B cell (primary cell): Measurements from ENCODE around the gene FAM216A. TPM values are rescaled to one million over a fixed set of nuclear protein-coding genes. Genes with fewer than 3 reads are reported as not detected.

ENCODE experiments used
- ATAC-seq: fragments of 200-7000 bp; cut with Tn5 transposase; one replicate; pipeline ENCODE4 v1.10.0; 2021; ENCODE audit warnings: low read depth, mild to moderate bottlenecking, moderate number of reproducible peaks, moderate library complexity
- CTCF ChIA-PET: fragments of 350-600 bp; sonication (Branson Sonifier 250); formaldehyde crosslinking; loops from one replicate; lab custom pipeline; 2021; ENCODE audit warnings: antibody characterized with exemption, inconsistent platforms; lab: Charles Lee
- POLR2A ChIA-PET: fragments of 350-600 bp; sonication (Branson Sonifier 250); formaldehyde crosslinking; loops from one replicate; lab custom pipeline; 2021; ENCODE audit warnings: antibody characterized with exemption; lab: Charles Lee
- DNase-seq: peaks from one replicate; pipeline ENCODE4 v3.0.0; 2013
- H2AFZ ChIP-seq: 2 replicates; pipeline ENCODE4 v1.6.1; 2012; ENCODE audit warnings: mild to moderate bottlenecking, low read depth, low read length; ENCODE audit not compliant: insufficient read depth, poor library complexity, severe bottlenecking
- H3K27ac ChIP-seq, 2 donors: 1 replicate in 1 of 2; 2 replicates in 1 of 2; pipeline ENCODE4 v1.5.1; 2012 to 2013; ENCODE audit warnings: low read length in 2 of 2, mild to moderate bottlenecking in 2 of 2, moderate library complexity in 1 of 2
- H3K27me3 ChIP-seq, 4 experiments: fragments of 200-600 bp in 1 of 4; sonication (generic) in 1 of 4; replicated peaks in 1 of 4; 1 replicate in 2 of 4; 2 replicates in 2 of 4; pipeline versions ENCODE4 v1.6.1 to v1.7.0; 2013 to 2016; ENCODE audit warnings: low read length in 3 of 4, mild to moderate bottlenecking in 2 of 4, mixed read lengths in 1 of 4, moderate library complexity in 1 of 4; ENCODE audit not compliant: insufficient read depth in 4 of 4, control insufficient read depth in 3 of 4; ENCODE audit errors: control extremely low read depth in 1 of 4
- H3K36me3 ChIP-seq, 2 experiments: replicated peaks in 1 of 2; 1 replicate in 1 of 2; 2 replicates in 1 of 2; pipeline versions ENCODE4 v1.6.1 to v1.7.1; 2013; ENCODE audit warnings: low read length in 1 of 2; ENCODE audit not compliant: insufficient read depth in 2 of 2, control insufficient read depth in 1 of 2; ENCODE audit errors: control extremely low read depth in 1 of 2, extremely low read depth in 1 of 2
- H3K4me1 ChIP-seq, 2 donors: fragments of 200-600 bp in 1 of 2; sonication (generic) in 1 of 2; 1 replicate in 1 of 2; 2 replicates in 1 of 2; pipeline versions ENCODE4 v1.5.1 to v1.6.1; 2013 to 2017; ENCODE audit warnings: low read length in 2 of 2; ENCODE audit not compliant: control insufficient read depth in 2 of 2, insufficient read depth in 2 of 2
- H3K4me2 ChIP-seq: replicated peaks from 2 replicates; pipeline ENCODE3; 2012; ENCODE audit warnings: mild to moderate bottlenecking, low read depth, low read length; ENCODE audit not compliant: poor library complexity, severe bottlenecking
- H3K4me3 ChIP-seq, 5 experiments: fragments of 200-600 bp in 1 of 5; sonication (generic) in 1 of 5; 1 replicate in 3 of 5; 2 replicates in 2 of 5; pipeline versions ENCODE4 v1.5.1 to v1.7.0; 2011 to 2016; ENCODE audit warnings: low read length in 4 of 5, mild to moderate bottlenecking in 4 of 5, low read depth in 2 of 5, control low read depth in 1 of 5, moderate library complexity in 1 of 5; ENCODE audit not compliant: insufficient read depth in 1 of 5; ENCODE audit errors: control extremely low read depth in 1 of 5, extremely low read depth in 1 of 5
- H3K79me2 ChIP-seq: fragments of 200-600 bp; sonication (generic); one replicate; pipeline ENCODE4 v1.6.0; 2016; ENCODE audit warnings: low read length; ENCODE audit not compliant: control insufficient read depth, insufficient read depth
- H3K9ac ChIP-seq: fragments of 200-600 bp; sonication (generic); 2 replicates; pipeline ENCODE4 v1.6.1; 2017; ENCODE audit warnings: mild to moderate bottlenecking, low read length, moderate library complexity
- H3K9me3 ChIP-seq, 3 donors: one replicate each; pipeline versions ENCODE4 v1.6.1 to v1.7.1; 2013; ENCODE audit warnings: low read length in 2 of 3; ENCODE audit not compliant: control insufficient read depth in 2 of 3, insufficient read depth in 1 of 3; ENCODE audit errors: control extremely low read depth in 1 of 3
- H4K20me1 ChIP-seq: 2 replicates; pipeline ENCODE4 v1.6.0; 2012; ENCODE audit warnings: mild to moderate bottlenecking, low read length; ENCODE audit not compliant: insufficient read depth, control insufficient read depth, poor library complexity, severe bottlenecking
- H3K27ac Mint-ChIP-seq: one replicate; pipeline ENCODE4 v1.8.0; 2021; ENCODE audit warnings: mixed read lengths
- H3K27me3 Mint-ChIP-seq: one replicate; pipeline ENCODE4 v1.8.0; 2021; ENCODE audit warnings: mixed read lengths
- H3K4me1 Mint-ChIP-seq: one replicate; pipeline ENCODE4 v1.8.0; 2021; ENCODE audit warnings: mixed read lengths
- H3K4me3 Mint-ChIP-seq: one replicate; pipeline ENCODE4 v1.8.0; 2021; ENCODE audit warnings: mixed read lengths
- H3K9me3 Mint-ChIP-seq: one replicate; pipeline ENCODE4 v1.8.0; 2022; ENCODE audit warnings: mixed read lengths; ENCODE audit not compliant: insufficient read depth
- EZH2 ChIP-seq: IDR thresholded peaks from 2 replicates; pipeline ENCODE4 v1.6.1; 2012; ENCODE audit warnings: borderline replicate concordance, low read depth, mild to moderate bottlenecking, moderate library complexity, low read length; ENCODE audit not compliant: insufficient read depth, poor library complexity, severe bottlenecking
- WGBS: methylation state at CpG from one replicate; pipeline ENCODE4 v1.1.5; 2013; ENCODE audit warnings: missing lambda C conversion rate; ENCODE audit not compliant: insufficient coverage; 5-methylcytosine and 5-hydroxymethylcytosine counted together
- intact Hi-C: fragments of 100-400 bp; cut with micrococcal nuclease; formaldehyde crosslinking; loops from one replicate; pipeline ENCODE4 v1.10.0; 2022
- polyA plus RNA-seq: library from polyadenylated mRNA; depleted of rRNA; stranded (reverse); fragments of >200 nt; gene quantifications from 2 replicates; pipeline ENCODE4 v1.2.3, GENCODE V29; 2012
- total RNA-seq, 2 donors: library from RNA; stranded (reverse); fragments of 120-200 nt in 1 of 2; gene quantifications; 1 replicate in 1 of 2; 2 replicates in 1 of 2; pipeline versions ENCODE4 v1.2.3 to v1.2.4, GENCODE V29; 2013 to 2022
- TF ChIP-seq, protein P1 (sequence below): fragments of 200-600 bp; IDR thresholded peaks from one replicate; pipeline ENCODE4 v1.8.0; 2022; ENCODE audit warnings: antibody characterized with exemption, mild to moderate bottlenecking

The FAM216A gene
- total and polyA plus RNA-seq, 2 donors (not counting 1 experiment from before 2014, with no cell fraction given): 15.7 to 19.7 TPM

DNA sequence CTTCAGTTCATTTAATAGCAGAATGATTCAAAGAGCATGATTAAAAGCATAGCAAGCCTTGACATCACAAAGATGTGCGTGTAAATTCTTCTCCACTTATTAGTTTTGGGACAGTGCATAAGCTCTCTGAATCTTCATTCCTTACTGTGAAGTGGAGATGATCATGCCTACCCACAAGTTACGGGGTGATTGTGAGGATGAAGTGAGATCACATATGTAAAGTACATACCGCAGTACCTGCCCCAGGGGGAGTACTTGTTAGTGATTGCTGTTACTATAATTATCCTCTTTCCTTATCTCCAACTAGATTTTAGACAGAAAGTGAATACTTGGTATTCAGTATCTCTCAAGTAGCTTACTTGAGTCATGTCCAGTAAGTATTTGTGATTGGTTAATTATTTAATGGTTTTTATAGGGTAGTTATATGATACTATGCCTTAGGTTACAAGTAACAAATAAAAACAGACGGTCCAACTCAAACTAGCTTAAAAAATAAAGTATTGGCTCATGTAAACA, 39.5 kb downstream of the FAM216A start:
- H3K27ac Mint-ChIP-seq: no peak overlapping the region

GRCh38 chr12:110513842-110514241, 45.2 kb downstream of the FAM216A start:
- Histone ChIP-seq H3K79me2 (no peaks in the 10 kb centered on the region), H3K27ac (no peak overlapping the region), H3K9ac (no peak overlapping the region), H3K36me3 (no peaks in the 10 kb centered on the region), H3K27me3 (no peaks in the 10 kb centered on the region), H3K9me3 (no peaks in the 10 kb centered on the region), H4K20me1 (no peaks in the 10 kb centered on the region), H3K4me2 (no peak overlapping the region), H2AFZ (no peak overlapping the region), H3K4me1 (no peaks in the 10 kb centered on the region), H3K4me3 (no peak overlapping the region)
- ChIA-PET CTCF (interaction anchor here (0.6 to 8.2 kb wide), 17 partner anchors 10 to 374 kb away, joined by 3 to 138 read pairs (median 6); partner anchors contain the start of genes ARPC3 and RAD9B), POLR2A (interaction anchor here (0.7 kb wide), 1 partner anchor 19 kb away, joined by 3 read pairs; no protein-coding TSS in a partner anchor)
- intact Hi-C loops: loop anchor here (2.0 kb wide), 1 partner anchor 57 kb away; no protein-coding TSS in a partner anchor
- H3K27me3 Mint-ChIP-seq: no peaks in the 10 kb centered on the region
- H3K9me3 Mint-ChIP-seq: no peaks in the 10 kb centered on the region
- WGBS: 73% methylated on average over 3 of the region's 6 CpGs
- DNase-seq (no peak), ATAC-seq (no peak)
- H3K4me1 Mint-ChIP-seq: no peaks in the 10 kb centered on the region
- H3K4me3 Mint-ChIP-seq: no peak overlapping the region
- no peak overlapping the region for H3K27ac Mint-ChIP-seq
- TF ChIP-seq EZH2: no peak
- TF ChIP-seq, protein P1, sequence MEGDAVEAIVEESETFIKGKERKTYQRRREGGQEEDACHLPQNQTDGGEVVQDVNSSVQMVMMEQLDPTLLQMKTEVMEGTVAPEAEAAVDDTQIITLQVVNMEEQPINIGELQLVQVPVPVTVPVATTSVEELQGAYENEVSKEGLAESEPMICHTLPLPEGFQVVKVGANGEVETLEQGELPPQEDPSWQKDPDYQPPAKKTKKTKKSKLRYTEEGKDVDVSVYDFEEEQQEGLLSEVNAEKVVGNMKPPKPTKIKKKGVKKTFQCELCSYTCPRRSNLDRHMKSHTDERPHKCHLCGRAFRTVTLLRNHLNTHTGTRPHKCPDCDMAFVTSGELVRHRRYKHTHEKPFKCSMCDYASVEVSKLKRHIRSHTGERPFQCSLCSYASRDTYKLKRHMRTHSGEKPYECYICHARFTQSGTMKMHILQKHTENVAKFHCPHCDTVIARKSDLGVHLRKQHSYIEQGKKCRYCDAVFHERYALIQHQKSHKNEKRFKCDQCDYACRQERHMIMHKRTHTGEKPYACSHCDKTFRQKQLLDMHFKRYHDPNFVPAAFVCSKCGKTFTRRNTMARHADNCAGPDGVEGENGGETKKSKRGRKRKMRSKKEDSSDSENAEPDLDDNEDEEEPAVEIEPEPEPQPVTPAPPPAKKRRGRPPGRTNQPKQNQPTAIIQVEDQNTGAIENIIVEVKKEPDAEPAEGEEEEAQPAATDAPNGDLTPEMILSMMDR: no peak

More for the DNA sequence above, 39.5 kb downstream of the FAM216A start:
- Histone ChIP-seq H3K79me2 (no peaks in the 10 kb centered on the region), H3K9me3 (no peaks in the 10 kb centered on the region), H3K4me1 (no peaks in the 10 kb centered on the region), H3K9ac (no peak overlapping the region), H3K27me3 (no peaks in the 10 kb centered on the region), H3K4me3 (no peak overlapping the region), H3K4me2 (no peak overlapping the region), H2AFZ (no peak overlapping the region), H3K27ac (no peak overlapping the region), H4K20me1 (no peaks in the 10 kb centered on the region), H3K36me3 (no peaks in the 10 kb centered on the region)
- ChIA-PET CTCF (interaction anchor here (1.4 to 1.8 kb wide), 4 partner anchors 25 to 57 kb away, joined by 3 to 6 read pairs (median 4); partner anchors contain the start of gene FAM216A), POLR2A (no interaction called here)
- H3K4me3 Mint-ChIP-seq: no peak overlapping the region
- intact Hi-C loops: no loop called here
- H3K4me1 Mint-ChIP-seq: no peaks in the 10 kb centered on the region
- no CpG with 5 or more reads among the region's 4 CpGs for WGBS
- DNase-seq: no peak
- H3K27me3 Mint-ChIP-seq: no peaks in the 10 kb centered on the region
- TF ChIP-seq, protein P1: no peak
- TF ChIP-seq EZH2: no peak
- ATAC-seq: no peak
- H3K9me3 Mint-ChIP-seq: no peaks in the 10 kb centered on the region
